22Rv1 (cell line): ENCODE measurements around the gene AGER.

ENCODE experiments used
- ZFX ChIP-seq: fragments of 450-650 bp; IDR thresholded peaks from 2 replicates; pipeline ENCODE4 v1.6.1; 2017; ENCODE audit warnings: antibody characterized with exemption, borderline replicate concordance
- TF ChIP-seq, protein P1 (sequence below): fragments of 450-650 bp; IDR thresholded peaks from 2 replicates; pipeline ENCODE4 v1.5.1; 2017; ENCODE audit warnings: mild to moderate bottlenecking

DNA sequence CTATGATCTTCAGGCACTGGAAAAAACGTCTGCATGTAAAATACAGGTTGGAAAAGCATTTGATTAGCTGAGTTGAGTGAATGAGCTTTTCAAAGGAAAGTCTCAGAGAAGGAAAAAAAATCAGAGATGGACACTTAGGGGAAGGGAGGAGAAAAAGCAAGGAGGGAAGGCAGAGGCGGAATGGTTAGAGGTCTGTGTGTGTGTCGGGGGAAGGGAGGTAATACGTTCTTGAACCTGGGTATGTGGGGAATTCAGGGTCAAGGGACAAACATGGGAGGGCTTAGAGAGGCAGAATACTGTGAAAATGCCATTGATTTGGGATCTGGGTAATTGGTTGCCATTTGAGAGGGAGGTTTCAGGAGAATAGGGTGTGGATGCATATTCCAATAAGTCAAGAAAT, 37.4 kb downstream of the AGER start:
- TF ChIP-seq, protein P1, sequence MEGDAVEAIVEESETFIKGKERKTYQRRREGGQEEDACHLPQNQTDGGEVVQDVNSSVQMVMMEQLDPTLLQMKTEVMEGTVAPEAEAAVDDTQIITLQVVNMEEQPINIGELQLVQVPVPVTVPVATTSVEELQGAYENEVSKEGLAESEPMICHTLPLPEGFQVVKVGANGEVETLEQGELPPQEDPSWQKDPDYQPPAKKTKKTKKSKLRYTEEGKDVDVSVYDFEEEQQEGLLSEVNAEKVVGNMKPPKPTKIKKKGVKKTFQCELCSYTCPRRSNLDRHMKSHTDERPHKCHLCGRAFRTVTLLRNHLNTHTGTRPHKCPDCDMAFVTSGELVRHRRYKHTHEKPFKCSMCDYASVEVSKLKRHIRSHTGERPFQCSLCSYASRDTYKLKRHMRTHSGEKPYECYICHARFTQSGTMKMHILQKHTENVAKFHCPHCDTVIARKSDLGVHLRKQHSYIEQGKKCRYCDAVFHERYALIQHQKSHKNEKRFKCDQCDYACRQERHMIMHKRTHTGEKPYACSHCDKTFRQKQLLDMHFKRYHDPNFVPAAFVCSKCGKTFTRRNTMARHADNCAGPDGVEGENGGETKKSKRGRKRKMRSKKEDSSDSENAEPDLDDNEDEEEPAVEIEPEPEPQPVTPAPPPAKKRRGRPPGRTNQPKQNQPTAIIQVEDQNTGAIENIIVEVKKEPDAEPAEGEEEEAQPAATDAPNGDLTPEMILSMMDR = no peak
- no peak for TF ChIP-seq ZFX
